HEK293T (cell line): ENCODE data around the gene SPDYE2B.
"Not testable (repeated sequence)": the region's sequence is repeated elsewhere in the genome, so short reads cannot be mapped to it uniquely, and the experiment has no call there.

Experiments used
- CTCF ChIA-PET: fragments of 350-600 bp; formaldehyde crosslinking; extraction: SDS; loops from one replicate; lab custom pipeline; 2021; ENCODE audit warnings: antibody characterized with exemption, inconsistent platforms; lab: Yijun Ruan, JAX
- POLR2A ChIA-PET: fragments of 350-600 bp; formaldehyde crosslinking; extraction: SDS; loops from one replicate; lab custom pipeline; 2020; ENCODE audit warnings: antibody characterized with exemption, inconsistent platforms; lab: Yijun Ruan, JAX
- DNase-seq: peaks from one replicate; pipeline ENCODE4 v3.0.0; 2012; ENCODE audit warnings: mixed read lengths; ENCODE audit errors: extremely low spot score

Gene SPDYE2B

DNA sequence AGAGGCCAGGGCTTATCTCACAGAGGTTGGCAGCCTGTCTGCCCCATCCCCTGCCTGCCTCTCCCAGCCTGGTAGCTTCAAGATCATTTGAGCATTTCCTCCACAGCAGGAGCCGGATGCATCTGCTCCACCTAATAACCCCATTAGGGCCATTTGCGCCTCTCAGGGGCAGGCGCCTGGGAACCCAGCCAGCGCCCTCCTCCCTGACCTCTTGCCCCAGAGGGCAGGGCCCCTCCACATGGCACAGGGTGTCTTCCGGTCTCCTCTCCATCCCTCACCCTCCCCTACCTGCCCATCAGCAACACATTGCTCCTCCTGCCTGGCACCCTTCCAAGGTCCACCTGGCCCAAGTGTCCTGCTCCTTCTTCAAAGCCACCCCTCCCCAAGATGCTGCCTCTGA lies 14.8 kb upstream of the SPDYE2B start:
- DNase-seq, POLR2A ChIA-PET, CTCF ChIA-PET: not testable (repeated sequence)

DNA sequence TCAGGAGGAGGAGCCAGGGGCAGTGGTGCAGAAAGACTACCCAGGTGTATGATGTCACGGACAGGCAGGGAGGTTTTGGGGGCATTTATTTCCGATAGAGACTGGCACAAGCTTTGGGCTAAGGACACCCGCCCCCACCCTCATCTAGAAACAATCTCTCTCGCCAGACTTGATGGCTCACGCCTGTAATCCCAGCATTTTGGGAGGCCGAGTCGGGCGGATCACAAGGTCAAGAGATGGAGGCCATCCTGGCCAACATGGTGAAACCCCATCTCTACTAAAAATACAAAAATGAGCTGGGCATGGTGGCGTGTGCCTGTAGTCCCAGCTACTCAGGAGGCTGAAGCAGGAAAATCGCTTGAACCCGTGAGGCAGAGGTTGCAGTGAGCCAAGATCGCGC lies 13.2 kb upstream of the SPDYE2B start:
- DNase-seq, POLR2A ChIA-PET, CTCF ChIA-PET: not testable (repeated sequence)

DNA sequence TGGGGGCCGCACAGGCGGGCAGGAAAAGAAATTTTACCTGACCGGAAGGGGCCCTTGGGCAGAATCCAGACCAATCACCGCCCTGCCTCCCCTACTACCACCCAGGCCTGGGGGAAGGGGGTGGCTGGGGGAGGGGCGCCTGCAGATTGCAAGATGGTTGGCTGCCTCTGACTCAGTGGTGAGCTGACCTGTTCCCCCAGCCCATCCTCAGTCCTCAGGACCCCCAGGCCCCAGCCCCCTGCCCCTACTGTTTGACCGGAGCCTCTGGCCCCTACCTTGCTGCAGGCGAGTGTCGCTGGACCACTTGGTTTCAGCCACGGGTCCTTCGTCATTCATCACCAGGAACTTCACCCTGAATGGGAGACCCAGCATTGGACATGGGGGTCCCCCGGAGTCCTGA lies 11.3 kb upstream of the SPDYE2B start:
- POLR2A ChIA-PET, DNase-seq, CTCF ChIA-PET: not testable (repeated sequence)

DNA sequence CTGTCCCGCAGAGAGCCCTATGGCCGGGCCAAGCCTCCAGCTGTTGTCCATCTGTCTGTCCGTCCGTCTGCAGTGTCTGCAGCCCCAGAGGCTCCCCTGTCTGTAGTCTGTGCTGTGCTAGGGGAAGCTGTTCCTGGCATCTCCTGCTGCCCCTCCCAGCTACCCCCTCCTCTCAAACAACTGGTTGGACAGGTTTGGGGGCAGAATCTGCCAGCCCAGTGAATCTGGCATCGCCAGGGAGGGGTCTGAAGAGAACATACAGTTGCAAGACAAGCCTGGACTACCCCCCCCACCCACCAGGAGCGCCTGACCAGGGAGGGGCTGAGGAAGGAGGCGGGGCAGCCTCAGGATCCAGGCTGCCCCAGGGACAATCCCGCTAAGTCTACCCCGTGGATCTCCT lies 7.4 kb upstream of the SPDYE2B start, which contains the start of gene UPK3BL1:
Gene UPK3BL1, minus strand, starts transcription at position 101 of the 400 bp plus-strand sequence. Its CDS starts 50 bp downstream, at position 51.
- DNase-seq, CTCF ChIA-PET, POLR2A ChIA-PET: not testable (repeated sequence)

DNA sequence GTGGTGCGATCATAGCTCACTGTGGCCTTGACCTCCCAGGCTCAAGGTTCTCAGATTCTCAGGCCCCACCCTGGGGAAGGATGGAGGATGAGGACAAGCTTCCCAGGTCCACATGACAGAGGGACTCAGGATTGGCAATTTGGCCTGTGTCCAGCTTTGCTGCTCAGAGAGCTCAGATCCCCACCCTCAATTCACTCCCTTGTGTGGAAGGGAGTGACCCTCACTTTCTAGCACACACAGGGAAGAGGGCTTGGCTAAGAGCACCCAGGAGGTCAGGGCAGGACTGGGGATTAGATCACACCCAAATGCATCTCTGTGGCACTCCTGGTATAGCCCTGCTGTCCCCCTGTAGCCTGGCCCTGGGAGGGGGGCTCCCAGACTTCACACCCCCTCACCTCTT lies 6.7 kb upstream of the SPDYE2B start:
- CTCF ChIA-PET, POLR2A ChIA-PET, DNase-seq: not testable (repeated sequence)

DNA sequence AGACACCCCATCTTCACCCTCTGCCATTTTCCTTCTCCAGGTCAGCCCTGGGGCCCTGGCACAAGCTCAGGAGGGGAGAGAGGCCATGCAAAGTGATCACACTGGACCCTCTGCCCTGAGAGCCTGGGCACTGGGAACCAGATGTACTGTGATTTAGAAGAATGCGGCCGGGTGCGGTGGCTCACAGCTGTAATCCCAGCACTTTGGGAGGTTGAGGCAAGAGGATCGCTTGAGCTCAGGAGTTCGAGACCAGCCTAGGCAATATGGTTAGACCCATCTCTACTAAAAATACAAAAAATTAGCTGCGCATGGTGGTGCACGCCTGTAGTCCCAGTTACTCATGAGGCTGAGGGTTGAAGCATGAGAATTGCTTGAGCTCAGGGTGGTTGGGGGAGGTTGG lies 2.3 kb upstream of the SPDYE2B start:
- CTCF ChIA-PET, POLR2A ChIA-PET: not testable (repeated sequence)

DNA sequence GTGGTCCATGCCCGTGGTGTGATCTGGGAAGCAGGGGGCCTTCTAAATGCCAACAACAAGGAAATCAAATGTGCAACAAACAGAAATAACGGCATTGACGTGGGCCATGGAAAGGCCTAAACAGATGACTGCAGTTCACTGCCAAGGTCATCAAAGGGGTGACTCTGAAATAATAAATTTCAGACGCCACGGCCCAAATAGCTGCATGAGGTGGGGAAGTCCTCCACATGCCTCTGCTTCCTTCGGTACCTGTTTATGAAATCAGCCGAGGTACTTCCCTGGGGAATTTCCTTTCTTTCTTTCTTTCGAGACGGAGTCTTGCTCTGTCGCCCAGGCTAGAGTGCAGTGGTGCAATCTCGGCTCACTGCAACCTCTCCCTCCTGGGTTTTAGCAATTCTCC lies 14.6 kb downstream of the SPDYE2B start:
- CTCF ChIA-PET, DNase-seq, POLR2A ChIA-PET: not testable (repeated sequence)

More for the DNA sequence above, 2.3 kb upstream of the SPDYE2B start:
- not testable (repeated sequence) for DNase-seq

DNA sequence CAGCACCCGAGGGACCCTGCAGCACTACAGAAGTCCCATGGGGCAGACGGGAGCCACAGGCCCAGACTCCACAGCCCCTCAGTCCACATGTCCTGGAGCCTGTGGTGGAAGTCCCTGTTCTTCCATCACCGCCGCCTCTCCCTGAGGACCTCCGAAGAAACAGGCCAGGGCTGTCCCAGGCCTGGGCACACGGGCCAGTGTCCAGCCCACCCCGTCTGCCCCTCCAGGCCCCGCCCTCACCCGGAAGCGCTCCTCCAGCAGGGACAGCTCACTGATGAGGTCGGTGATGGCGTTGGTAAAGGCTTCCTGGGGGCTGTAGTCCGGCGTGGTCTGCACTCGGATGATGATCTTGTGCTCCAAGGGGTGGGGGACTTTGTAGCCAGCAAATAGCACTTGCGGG lies 16.7 kb downstream of the SPDYE2B start:
- DNase-seq, POLR2A ChIA-PET, CTCF ChIA-PET: not testable (repeated sequence)

DNA sequence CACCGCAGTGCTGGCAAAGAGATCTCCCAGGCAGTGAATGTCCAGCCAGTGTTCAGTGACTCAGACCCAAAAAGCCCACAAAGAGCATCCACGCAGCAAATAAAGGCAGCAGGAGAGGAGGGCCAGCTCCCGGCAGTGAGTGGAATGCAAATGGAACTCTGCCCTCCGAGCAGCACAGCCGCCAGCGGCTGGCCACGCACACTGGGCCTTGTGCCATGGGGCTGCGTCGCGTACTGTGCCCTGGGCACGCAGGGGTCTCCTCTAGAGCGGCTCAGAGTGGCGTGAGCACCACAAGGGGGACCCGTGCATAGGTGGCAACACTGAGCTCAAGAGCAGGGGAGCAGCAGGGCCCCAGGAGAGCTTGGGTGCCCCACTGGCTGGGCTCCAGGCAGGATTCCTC lies 17.4 kb downstream of the SPDYE2B start:
- CTCF ChIA-PET, POLR2A ChIA-PET, DNase-seq: not testable (repeated sequence)

DNA sequence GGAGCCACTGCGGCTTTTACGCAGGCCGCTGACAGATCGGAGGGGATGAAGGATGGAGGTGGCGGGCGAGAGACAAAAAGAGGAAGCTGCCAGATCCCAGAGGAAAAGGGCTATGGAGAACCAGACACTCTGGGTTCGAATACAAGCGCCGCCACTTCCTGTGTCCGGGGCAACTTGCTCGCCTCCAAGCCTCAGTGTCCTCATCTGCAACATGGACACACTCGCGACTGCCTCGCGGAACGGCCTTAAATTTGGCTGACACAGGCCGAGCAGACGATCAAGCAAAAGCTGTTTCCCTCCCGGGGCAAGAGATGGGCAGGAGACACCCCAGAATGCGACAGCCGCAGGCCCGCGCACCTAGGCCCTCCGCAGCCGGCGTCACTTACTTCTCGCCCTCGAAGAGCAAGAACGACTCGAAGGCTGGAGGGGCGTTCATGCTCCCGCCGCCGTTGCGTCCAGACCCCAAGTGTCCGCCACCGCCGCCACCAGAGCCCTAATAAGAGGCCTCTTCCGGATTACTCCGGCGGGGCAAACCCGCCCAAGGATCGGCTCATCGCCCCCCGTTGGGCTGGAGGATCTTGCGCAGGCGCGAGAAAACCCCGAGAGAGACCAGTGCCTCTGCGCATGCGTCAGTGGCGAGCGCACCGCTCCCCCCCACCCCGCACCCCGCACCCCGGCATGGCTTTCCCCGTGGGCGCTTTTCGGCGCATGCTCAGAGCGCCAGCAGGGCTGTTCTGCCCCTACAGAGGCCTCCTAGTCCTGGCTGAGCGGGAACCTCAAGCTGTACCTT lies 21.2 kb downstream of the SPDYE2B start, which contains the start of gene POLR2J2:
Gene POLR2J2, minus strand, starts transcription at position 498 of the 790 bp plus-strand sequence. Its CDS starts 62 bp downstream, at position 436.
- CTCF ChIA-PET, POLR2A ChIA-PET, DNase-seq: not testable (repeated sequence)

DNA sequence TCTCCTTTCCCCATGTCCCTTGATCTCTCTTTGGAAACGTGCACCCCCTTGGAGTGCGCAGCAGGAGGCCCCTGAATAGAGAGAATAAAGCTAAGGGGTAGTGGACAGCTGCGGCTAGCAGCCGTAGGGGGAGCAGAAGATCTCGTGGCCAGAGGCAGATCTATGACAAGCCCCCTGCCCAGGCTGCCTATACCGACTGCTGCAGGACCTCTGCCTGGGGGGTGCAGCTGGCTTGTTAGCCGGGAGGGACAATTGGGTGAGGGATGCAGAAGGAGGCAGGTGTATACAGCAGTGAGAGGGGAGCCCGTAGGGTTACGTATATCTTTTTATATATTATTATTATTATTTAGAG lies 21.8 kb downstream of the SPDYE2B start:
- CTCF ChIA-PET, POLR2A ChIA-PET, DNase-seq: not testable (repeated sequence)

DNA sequence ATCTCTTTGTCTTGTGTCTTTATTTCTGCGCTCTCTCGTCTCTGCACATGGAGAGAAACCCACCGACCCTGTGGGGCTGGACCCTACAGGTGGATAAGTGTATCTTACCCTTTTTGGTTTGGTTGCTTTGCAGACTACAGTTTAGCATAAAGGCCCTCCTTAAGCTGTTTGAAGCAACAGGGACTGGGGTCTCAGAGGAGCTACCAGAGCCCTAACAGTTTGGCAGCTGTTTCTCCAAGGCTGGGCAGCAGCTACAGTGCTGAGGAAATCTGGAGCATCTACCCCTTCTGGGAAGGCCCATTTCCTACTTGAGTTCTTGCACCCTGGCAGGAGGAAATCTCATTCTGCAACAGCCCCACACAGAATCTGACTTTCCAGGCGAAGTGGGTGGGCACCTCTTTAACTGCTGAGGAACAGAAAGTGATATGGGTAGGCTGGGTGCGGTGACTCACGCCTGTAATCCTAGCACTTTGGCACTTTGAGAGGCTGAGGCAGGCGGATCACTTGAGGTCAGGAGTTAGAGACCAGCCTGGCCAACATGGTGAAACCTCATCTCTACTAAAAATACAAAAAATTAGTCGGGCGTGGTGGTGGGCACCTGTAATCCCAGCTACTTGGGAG lies 23.4 kb downstream of the SPDYE2B start:
- DNase-seq, CTCF ChIA-PET, POLR2A ChIA-PET: not testable (repeated sequence)

DNA sequence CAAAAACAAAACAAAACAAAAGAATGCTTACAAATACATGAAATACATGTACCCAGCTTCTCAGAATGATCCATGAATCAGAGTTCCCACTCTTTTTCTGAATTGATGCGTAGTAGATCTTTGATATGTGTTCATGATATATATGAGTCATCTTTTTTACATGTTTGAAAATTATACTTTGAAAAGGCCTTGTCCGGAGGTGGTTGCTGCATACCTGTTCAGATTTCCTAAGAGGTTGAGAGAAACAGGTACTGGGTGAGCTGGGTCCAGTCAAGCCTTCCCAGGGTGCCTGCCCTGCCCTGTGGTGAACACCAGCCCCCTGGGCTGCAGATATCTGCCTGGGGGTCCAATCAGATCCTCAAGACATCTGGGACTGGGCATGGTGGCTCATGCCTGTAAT lies 25.4 kb downstream of the SPDYE2B start:
- CTCF ChIA-PET, DNase-seq, POLR2A ChIA-PET: not testable (repeated sequence)

DNA sequence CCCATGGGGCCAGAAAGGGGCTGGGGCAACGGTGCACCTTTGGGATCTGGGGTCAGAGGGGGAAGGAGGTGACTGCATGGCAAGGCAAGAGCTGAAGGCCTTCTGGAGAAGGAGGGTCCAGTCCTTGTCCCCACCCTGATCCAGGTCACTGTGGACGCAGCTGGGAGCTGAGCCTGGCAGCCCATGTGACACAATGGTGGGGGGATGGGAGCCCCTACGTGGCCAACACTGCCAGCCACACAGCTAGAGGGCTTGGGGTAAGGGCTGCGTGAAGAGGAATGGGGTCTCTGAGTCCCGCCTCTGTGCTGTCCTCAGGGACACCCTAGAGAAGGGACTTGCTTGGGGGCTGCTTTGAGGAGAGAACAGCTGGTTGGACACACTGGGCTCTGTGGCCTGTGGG lies 30.7 kb downstream of the SPDYE2B start:
- DNase-seq, CTCF ChIA-PET, POLR2A ChIA-PET: not testable (repeated sequence)

DNA sequence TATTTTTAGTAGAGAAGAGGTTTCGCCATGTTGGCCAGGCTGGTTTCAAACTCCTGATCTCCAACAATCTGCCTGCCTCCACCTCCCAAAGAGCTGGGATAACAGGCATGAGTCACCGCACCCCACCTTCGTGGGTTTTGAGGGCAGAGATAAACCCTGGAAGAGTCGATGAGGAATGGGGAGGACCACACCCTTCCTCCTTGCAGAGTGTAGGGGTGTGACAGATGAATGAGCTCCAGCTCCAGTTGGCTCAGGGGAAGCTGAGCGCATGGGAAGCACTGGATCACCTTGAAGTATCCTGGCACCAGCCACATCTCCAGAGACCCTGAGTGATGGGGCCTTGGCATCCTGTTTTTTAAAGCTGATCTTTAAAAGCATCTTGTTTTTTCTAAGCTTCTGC lies 32.4 kb downstream of the SPDYE2B start:
- DNase-seq, CTCF ChIA-PET, POLR2A ChIA-PET: not testable (repeated sequence)

DNA sequence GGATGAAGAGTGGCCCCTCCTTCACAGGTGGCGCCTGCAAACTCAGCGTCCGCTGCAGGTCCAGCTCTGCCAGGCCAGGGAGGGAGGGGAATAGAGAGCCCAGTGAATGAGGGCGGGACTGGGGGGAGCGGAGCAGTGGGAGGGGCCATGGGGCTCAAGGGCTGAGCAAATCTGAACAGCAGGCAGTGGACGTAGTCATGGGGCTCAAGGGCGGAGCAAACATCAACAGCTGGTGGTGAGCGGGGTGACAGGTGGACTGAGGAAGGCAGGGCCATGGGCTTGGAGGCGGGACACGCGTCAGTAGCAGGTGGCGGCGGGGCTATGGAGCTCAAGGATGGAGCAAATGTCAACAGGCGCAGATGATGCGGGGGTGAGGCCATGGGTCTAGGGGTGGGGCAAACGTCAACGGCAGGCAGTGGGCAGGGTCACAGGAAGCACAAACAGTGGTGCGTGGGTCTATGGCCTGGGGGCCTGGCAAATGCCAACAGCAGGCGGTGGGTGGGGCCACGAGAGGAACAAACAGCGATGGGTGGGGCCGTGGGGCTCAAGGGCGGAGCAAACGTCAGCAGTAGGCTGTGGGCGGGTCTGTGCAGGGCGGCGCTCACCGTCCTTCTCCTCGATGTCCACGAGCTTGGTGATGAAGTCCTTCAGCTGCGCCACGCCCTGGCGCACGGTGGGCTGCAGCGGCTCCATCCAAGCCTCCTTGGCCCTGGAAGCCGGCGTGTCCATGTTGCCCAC lies 38.3 kb downstream of the SPDYE2B start:
- POLR2A ChIA-PET, CTCF ChIA-PET, DNase-seq: not testable (repeated sequence)

DNA sequence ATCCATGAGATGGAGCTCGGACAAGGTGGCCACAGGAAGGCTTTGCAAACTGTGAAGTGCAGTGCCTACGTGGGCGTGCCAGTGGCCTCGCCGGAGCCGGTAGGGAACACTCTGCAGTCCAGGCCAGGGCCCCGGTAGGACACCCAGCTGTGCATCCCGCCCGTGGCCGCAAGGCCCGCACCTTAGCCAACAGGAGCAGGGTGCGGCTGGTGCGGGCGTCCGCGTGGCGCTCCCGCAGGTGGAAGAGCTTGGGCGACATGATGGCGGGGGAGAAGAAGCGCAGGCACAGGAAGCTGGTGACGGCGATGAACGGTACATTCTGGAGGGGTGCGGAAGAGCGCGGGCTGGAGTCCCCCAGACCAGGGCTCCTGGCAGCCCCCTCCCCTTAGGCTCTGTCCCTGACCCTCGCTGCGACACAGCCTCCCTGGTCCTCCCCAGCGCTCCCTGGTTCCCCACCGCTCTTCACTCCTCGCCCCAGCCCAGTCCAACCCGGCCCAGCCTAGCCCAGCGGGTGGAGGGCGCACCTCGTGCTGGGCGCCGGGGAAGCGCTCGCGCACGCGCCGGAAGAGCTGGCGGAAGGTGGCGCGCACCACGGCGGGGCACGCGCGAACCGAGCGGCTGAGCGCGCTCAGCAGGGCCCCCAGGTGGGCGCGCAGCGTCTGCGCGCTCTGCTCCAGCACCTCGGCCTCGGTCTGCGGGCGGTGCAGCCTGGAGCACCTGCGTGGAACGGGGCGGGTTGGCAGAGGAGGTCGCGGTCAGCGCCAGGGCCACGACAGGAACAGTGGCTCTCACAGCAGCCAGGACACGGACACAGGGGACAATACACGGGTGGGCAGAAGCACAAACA lies 39.5 kb downstream of the SPDYE2B start:
- DNase-seq, POLR2A ChIA-PET, CTCF ChIA-PET: not testable (repeated sequence)

DNA sequence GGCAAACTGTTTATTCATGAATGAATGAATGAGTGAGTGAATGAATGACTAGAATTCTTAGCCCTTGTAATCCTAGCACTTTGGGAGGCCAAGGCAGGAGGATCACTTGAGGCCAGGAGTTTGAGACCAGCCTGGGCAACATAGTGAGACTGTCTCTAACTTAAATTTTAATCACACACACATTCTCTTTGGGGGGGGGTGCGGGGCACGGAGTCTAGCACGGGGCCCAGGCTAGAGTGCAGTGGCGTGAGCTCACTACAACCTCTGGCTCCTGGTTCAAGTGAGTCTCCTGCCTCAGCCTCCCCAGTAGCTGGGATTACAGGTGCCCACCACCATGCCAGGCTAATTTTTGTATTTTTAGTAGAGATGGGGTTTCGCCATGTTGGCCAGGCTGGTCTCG lies 40.5 kb downstream of the SPDYE2B start:
- DNase-seq, CTCF ChIA-PET, POLR2A ChIA-PET: not testable (repeated sequence)
